Loucy (cell line): ENCODE results near the gene ARHGEF25.
A peak's percentile ranks its signal among the peaks of the same experiment; 100 is the strongest.
"Not testable (repeated sequence)": the region's sequence is repeated elsewhere in the genome, so short reads cannot be mapped to it uniquely, and the experiment has no call there.

Experiments
- H2AFZ ChIP-seq: fragments of 200-600 bp; sonication (generic); 2 replicates; pipeline ENCODE4 v1.6.0; 2016; ENCODE audit warnings: antibody characterized with exemption, mild to moderate bottlenecking, low read length, moderate library complexity
- H3F3A ChIP-seq: fragments of 200-600 bp; 2 replicates; pipeline ENCODE4 v1.6.0; 2016; ENCODE audit warnings: antibody characterized with exemption, low read depth, mild to moderate bottlenecking
- H3K27me3 ChIP-seq: fragments of 200-600 bp; sonication (generic); 2 replicates; pipeline ENCODE4 v1.6.1; 2014; ENCODE audit warnings: low read length, mild to moderate bottlenecking; ENCODE audit not compliant: insufficient read depth, poor library complexity, severe bottlenecking
- H3K36me3 ChIP-seq: fragments of 200-600 bp; sonication (generic); 2 replicates; pipeline ENCODE4 v1.6.1; 2016; ENCODE audit warnings: low read length; ENCODE audit not compliant: insufficient read depth
- H3K4me1 ChIP-seq: fragments of 200-600 bp; sonication (generic); 2 replicates; pipeline ENCODE4 v1.5.1; 2014; ENCODE audit warnings: low read length, mild to moderate bottlenecking; ENCODE audit not compliant: insufficient read depth, poor library complexity, severe bottlenecking
- H3K4me2 ChIP-seq: fragments of 200-600 bp; sonication (generic); 2 replicates; pipeline ENCODE4 v1.6.0; 2014; ENCODE audit warnings: antibody characterized with exemption, low read length, low read depth, mild to moderate bottlenecking; ENCODE audit not compliant: poor library complexity, severe bottlenecking
- H3K4me3 ChIP-seq: fragments of 200-600 bp; sonication (generic); 2 replicates; pipeline ENCODE4 v1.5.1; 2014; ENCODE audit warnings: low read length, mild to moderate bottlenecking, mixed read lengths; ENCODE audit not compliant: poor library complexity, severe bottlenecking
- H3K79me2 ChIP-seq: fragments of 200-600 bp; sonication (generic); 2 replicates; pipeline ENCODE4 v1.6.1; 2014; ENCODE audit warnings: low read length; ENCODE audit not compliant: insufficient read depth
- H3K9ac ChIP-seq: fragments of 200-600 bp; sonication (generic); 2 replicates; pipeline ENCODE4 v1.6.0; 2014; ENCODE audit warnings: mild to moderate bottlenecking, low read depth, low read length, moderate library complexity; ENCODE audit not compliant: poor library complexity, severe bottlenecking
- H3K9me2 ChIP-seq: fragments of 200-600 bp; sonication (generic); replicated peaks from 2 replicates; pipeline ENCODE4 v1.6.1; 2016; ENCODE audit warnings: low read depth, low read length, mixed read lengths
- H3K9me3 ChIP-seq: fragments of 200-600 bp; sonication (generic); 2 replicates; pipeline ENCODE4 v1.6.1; 2014; ENCODE audit warnings: mild to moderate bottlenecking, antibody characterized with exemption, low read length, low read depth; ENCODE audit not compliant: insufficient read depth
- H4K20me1 ChIP-seq: fragments of 200-600 bp; sonication (generic); 2 replicates; pipeline ENCODE4 v1.6.0; 2014; ENCODE audit warnings: antibody characterized with exemption, low read length, mild to moderate bottlenecking; ENCODE audit not compliant: insufficient read depth, poor library complexity, severe bottlenecking
- CTCF ChIP-seq: fragments of 200-600 bp; sonication (generic); conservative IDR thresholded peaks from 2 replicates; pipeline ENCODE4 v1.5.1; 2014; ENCODE audit warnings: mild to moderate bottlenecking, antibody characterized with exemption, low read length
- EZH2phosphoT487 ChIP-seq: fragments of 200-600 bp; IDR thresholded peaks from 2 replicates; pipeline ENCODE4 v1.6.1; 2018; ENCODE audit warnings: antibody characterized with exemption, mild to moderate bottlenecking, moderate library complexity, borderline replicate concordance

The ARHGEF25 gene

GRCh38 chr12:57632073-57632957 lies 21.1 kb downstream of the ARHGEF25 start:
- H3K27me3 ChIP-seq: no peaks in the 10 kb centered on the region
- H3K9me2 ChIP-seq: no peaks in the 10 kb centered on the region
- peak overlapping the region; percentile 90 for H3K4me2 ChIP-seq
- H3K4me1 ChIP-seq: peaks cover 5% of the 10 kb centered on the region
- no peaks in the 10 kb centered on the region for H3K9me3 ChIP-seq
- no peaks in the 10 kb centered on the region for H4K20me1 ChIP-seq
- TF ChIP-seq EZH2phosphoT487: no peak
- TF ChIP-seq CTCF: no peak
- H2AFZ ChIP-seq: peak overlapping the region; percentile 98; the same call in 1 of the 2 replicates
- no peaks in the 10 kb centered on the region for H3K79me2 ChIP-seq
- H3F3A ChIP-seq: no peaks in the 10 kb centered on the region
- H3K36me3 ChIP-seq: no peaks in the 10 kb centered on the region
- H3K4me3 ChIP-seq: peak overlapping the region; percentile 67
- H3K9ac ChIP-seq: peak overlapping the region; percentile 59

DNA sequence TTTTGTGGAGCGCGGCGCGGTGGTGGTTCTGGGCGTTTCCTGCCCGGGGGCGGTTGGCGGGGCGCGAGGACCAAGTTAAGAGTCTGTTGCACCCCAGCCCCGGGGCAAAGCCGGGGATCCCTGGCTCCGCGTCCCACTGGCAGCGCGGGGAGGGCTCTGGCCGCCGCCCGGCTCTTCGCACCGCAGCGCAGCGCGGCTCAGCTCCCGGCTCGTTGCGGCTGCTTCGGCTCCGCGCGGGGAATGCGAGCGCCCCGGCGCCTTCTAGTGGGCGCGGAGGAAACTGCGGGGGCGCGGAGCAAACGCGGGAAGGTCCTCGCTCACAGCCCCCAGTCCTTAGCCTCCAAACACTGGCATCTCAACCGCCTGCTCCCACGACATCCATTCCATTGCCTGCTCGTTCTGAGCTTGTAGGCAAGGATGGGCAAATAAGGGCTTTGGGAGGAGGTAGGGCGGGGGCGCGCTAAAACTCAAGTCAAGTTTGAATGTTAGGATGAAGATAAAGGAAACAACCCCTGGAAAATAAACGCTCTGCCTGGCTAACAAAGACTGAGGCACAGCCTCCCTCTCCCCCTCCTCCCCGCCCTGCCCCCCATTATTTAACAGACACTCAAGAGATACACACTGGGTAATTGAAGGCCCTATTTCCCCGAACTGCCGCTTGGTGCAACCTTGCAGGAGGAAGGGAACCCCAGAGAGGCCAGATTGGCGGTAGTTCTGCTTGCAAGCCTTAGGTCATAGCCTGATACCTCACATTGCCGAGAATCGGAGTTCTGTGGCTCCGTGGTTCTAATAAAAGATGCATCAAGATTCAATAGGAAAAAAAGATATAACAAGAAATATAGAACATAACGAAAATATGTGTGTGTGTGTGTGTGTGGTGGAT lies 22.0 kb downstream of the ARHGEF25 start, which contains the start of gene B4GALNT1:
Gene B4GALNT1 (minus strand): TSS at position 244 of the 883 bp plus-strand sequence. CDS start 1,069 bp downstream, outside the sequence.
- no peaks in the 10 kb centered on the region for H3K79me2 ChIP-seq
- no peaks in the 10 kb centered on the region for H3F3A ChIP-seq
- no peaks in the 10 kb centered on the region for H3K9me3 ChIP-seq
- no peaks in the 10 kb centered on the region for H4K20me1 ChIP-seq
- H3K9me2 ChIP-seq: no peaks in the 10 kb centered on the region
- H3K4me2 ChIP-seq: peak within 1 kb of the TSS; percentile 90
- H3K4me1 ChIP-seq: peaks cover 5% of the 10 kb centered on the region
- H3K36me3 ChIP-seq: no peaks in the 10 kb centered on the region
- H3K9ac ChIP-seq: peak within 1 kb of the TSS; percentile 59
- H3K4me3 ChIP-seq: peak within 1 kb of the TSS; percentile 67
- no peaks in the 10 kb centered on the region for H3K27me3 ChIP-seq
- peak within 1 kb of the TSS; percentile 98 for H2AFZ ChIP-seq
- TF ChIP-seq EZH2phosphoT487: no peak
- TF ChIP-seq CTCF: peak; percentile 77

DNA sequence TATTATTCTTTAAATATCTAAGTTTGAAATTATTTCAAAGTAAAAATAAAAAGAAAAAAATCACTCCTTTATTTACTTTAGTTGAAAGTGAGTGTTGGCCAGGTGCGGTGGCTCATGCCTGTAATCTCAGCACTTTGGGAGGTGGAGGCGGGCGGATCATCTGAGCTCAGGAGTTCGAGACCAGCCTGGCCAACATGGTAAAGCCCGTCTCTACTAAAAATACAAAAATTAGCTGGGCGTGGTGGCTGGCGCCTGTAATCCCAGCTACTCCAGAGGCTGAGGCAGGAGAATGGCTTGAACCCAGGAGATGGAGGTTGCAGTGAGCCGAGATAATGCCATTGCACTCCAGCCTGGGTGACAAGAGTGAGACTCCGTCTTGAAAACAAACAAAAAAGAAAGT lies 25.5 kb downstream of the ARHGEF25 start:
- not testable (repeated sequence) for H3K4me1 ChIP-seq, H3K27me3 ChIP-seq, H3K9me2 ChIP-seq, H3K4me3 ChIP-seq, H3K36me3 ChIP-seq, H2AFZ ChIP-seq, H3K9me3 ChIP-seq, H4K20me1 ChIP-seq, H3F3A ChIP-seq, H3K9ac ChIP-seq, H3K79me2 ChIP-seq, H3K4me2 ChIP-seq
